ENCODE results near the gene THRAP3. TPM values are rescaled to one million over a fixed set of nuclear protein-coding genes. Genes with fewer than 3 reads are reported as not detected.
"Not testable (repeated sequence)": the region's sequence is repeated elsewhere in the genome, so short reads cannot be mapped to it uniquely, and the experiment has no call there.

THRAP3 gene
- total RNA-seq, 1 experiment from 2014 or later, result 53.5 TPM

- no peak for DNase-seq (ENCODE audit: low spot score)
Measured at GRCh38 chr1:36247538-36247937, 23.3 kb downstream of the THRAP3 start.

- DNase-seq (ENCODE audit: low spot score), result peak; percentile 74
Measured at GRCh38 chr1:36248250-36248894, 24.1 kb downstream of the THRAP3 start.

- DNase-seq (ENCODE audit: low spot score), result no peak
Measured at GRCh38 chr1:36251794-36252481, 27.7 kb downstream of the THRAP3 start.

- not testable (repeated sequence) for DNase-seq (ENCODE audit: low spot score)
Measured at GRCh38 chr1:36252482-36252824, 28.2 kb downstream of the THRAP3 start.

- peak; percentile 5 for DNase-seq (ENCODE audit: low spot score)
Measured at GRCh38 chr1:36253161-36253862, 29.1 kb downstream of the THRAP3 start.

GRCh38 chr1:36256558-36257374 lies 32.5 kb downstream of the THRAP3 start:
- no peak for DNase-seq (ENCODE audit: low spot score)

GRCh38 chr1:36257375-36257767 lies 33.1 kb downstream of the THRAP3 start:
- DNase-seq (ENCODE audit: low spot score), result no peak

- DNase-seq (ENCODE audit: low spot score), result no peak
Measured at GRCh38 chr1:36258960-36259344, 34.7 kb downstream of the THRAP3 start.

- DNase-seq (ENCODE audit: low spot score), result no peak
Measured at GRCh38 chr1:36268981-36269380, 44.7 kb downstream of the THRAP3 start.

GRCh38 chr1:36269408-36269838 lies 45.2 kb downstream of the THRAP3 start:
- no peak for DNase-seq (ENCODE audit: low spot score)

GRCh38 chr1:36273024-36273423 lies 48.8 kb downstream of the THRAP3 start:
- DNase-seq (ENCODE audit: low spot score), result no peak

- DNase-seq (ENCODE audit: low spot score), result no peak
Measured at GRCh38 chr1:36274201-36274600, 50.0 kb downstream of the THRAP3 start.

GRCh38 chr1:36276688-36277087 lies 52.4 kb downstream of the THRAP3 start:
- no peak for DNase-seq (ENCODE audit: low spot score)

GRCh38 chr1:36279110-36279788 lies 55.0 kb downstream of the THRAP3 start:
- DNase-seq (ENCODE audit: low spot score), result no peak

- no peak for DNase-seq (ENCODE audit: low spot score)
Measured at GRCh38 chr1:36279789-36280296, 55.6 kb downstream of the THRAP3 start.

- no peak for DNase-seq (ENCODE audit: low spot score)
Measured at GRCh38 chr1:36284061-36284460, 59.8 kb downstream of the THRAP3 start.

- DNase-seq (ENCODE audit: low spot score), result no peak
Measured at GRCh38 chr1:36284517-36284916, 60.3 kb downstream of the THRAP3 start.

- peak; percentile 65 for DNase-seq (ENCODE audit: low spot score)
Measured at GRCh38 chr1:36285443-36286101, 61.3 kb downstream of the THRAP3 start.

GRCh38 chr1:36286802-36287201 lies 62.6 kb downstream of the THRAP3 start:
- no peak for DNase-seq (ENCODE audit: low spot score)

- DNase-seq (ENCODE audit: low spot score), result no peak
Measured at GRCh38 chr1:36287595-36287994, 63.4 kb downstream of the THRAP3 start.

GRCh38 chr1:36295390-36295789 lies 71.1 kb downstream of the THRAP3 start:
- no peak for DNase-seq (ENCODE audit: low spot score)
